H9 (cell line): Measurements from ENCODE around the gene PMM2. TPM values are rescaled to one million over a fixed set of nuclear protein-coding genes. Genes with fewer than 3 reads are reported as not detected.

Experiments
- DNase-seq: peaks from one replicate; pipeline ENCODE4 v3.0.0-alpha.2; 2017
- H2AFZ ChIP-seq: one replicate; pipeline ENCODE4 v1.6.1; 2013; ENCODE audit warnings: mild to moderate bottlenecking, low read length, control low read depth, moderate library complexity
- H2AK5ac ChIP-seq: 2 replicates; pipeline ENCODE4 v1.6.1; 2013; ENCODE audit warnings: low read length, control low read depth, mixed read lengths; ENCODE audit not compliant: insufficient read length
- H2BK120ac ChIP-seq: one replicate; pipeline ENCODE4 v1.6.1; 2013; ENCODE audit warnings: low read depth, mild to moderate bottlenecking, low read length, control low read depth, inconsistent platforms; ENCODE audit not compliant: poor library complexity, severe bottlenecking
- H2BK12ac ChIP-seq: 2 replicates; pipeline ENCODE4 v1.6.1; 2013; ENCODE audit warnings: low read length, control low read depth, mixed read lengths, low read depth; ENCODE audit not compliant: insufficient read length
- H2BK15ac ChIP-seq: 2 replicates; pipeline ENCODE4 v1.6.1; 2013; ENCODE audit warnings: low read depth, low read length, control low read depth
- H2BK20ac ChIP-seq: one replicate; pipeline ENCODE4 v1.6.1; 2013; ENCODE audit warnings: low read depth, mild to moderate bottlenecking, low read length, control low read depth, inconsistent platforms; ENCODE audit not compliant: poor library complexity, severe bottlenecking
- H2BK5ac ChIP-seq: 2 replicates; pipeline ENCODE4 v1.6.1; 2013; ENCODE audit warnings: low read length, control low read depth, mixed read lengths; ENCODE audit not compliant: insufficient read length
- H3K14ac ChIP-seq: 2 replicates; pipeline ENCODE4 v1.6.1; 2013; ENCODE audit warnings: low read length, control low read depth; ENCODE audit not compliant: insufficient read depth
- H3K18ac ChIP-seq: 2 replicates; pipeline ENCODE4 v1.6.1; 2013; ENCODE audit warnings: low read depth, mild to moderate bottlenecking, mixed read lengths, low read length, control low read depth; ENCODE audit not compliant: insufficient read length
- H3K23ac ChIP-seq: 2 replicates; pipeline ENCODE4 v1.6.1; 2013; ENCODE audit warnings: low read length, control low read depth, mixed read lengths, low read depth; ENCODE audit not compliant: insufficient read length
- H3K23me2 ChIP-seq: 2 replicates; pipeline ENCODE4 v1.6.1; 2013; ENCODE audit warnings: low read depth, mild to moderate bottlenecking, mixed read lengths, low read length, control low read depth; ENCODE audit not compliant: insufficient read length, poor library complexity, severe bottlenecking
- H3K27ac ChIP-seq: 2 replicates; pipeline ENCODE4 v1.5.1; 2013; ENCODE audit warnings: low read length, control low read depth, mixed read lengths, low read depth; ENCODE audit not compliant: insufficient read length
- H3K27me3 ChIP-seq: 2 replicates; pipeline ENCODE4 v1.6.1; 2013; ENCODE audit warnings: low read length, control low read depth, inconsistent platforms; ENCODE audit not compliant: insufficient read depth
- H3K4ac ChIP-seq: 2 replicates; pipeline ENCODE4 v1.6.1; 2013; ENCODE audit warnings: low read depth, mild to moderate bottlenecking, control low read depth, inconsistent platforms, low read length, moderate library complexity
- H3K4me1 ChIP-seq: 2 replicates; pipeline ENCODE4 v1.6.1; 2013; ENCODE audit warnings: low read length, control low read depth, inconsistent platforms; ENCODE audit not compliant: insufficient read depth
- H3K4me2 ChIP-seq: 2 replicates; pipeline ENCODE4 v1.6.1; 2013; ENCODE audit warnings: low read length, control low read depth, mixed read lengths; ENCODE audit not compliant: insufficient read length, insufficient read depth
- H3K56ac ChIP-seq: 2 replicates; pipeline ENCODE4 v1.6.1; 2013; ENCODE audit warnings: low read depth, mild to moderate bottlenecking, mixed read lengths, low read length, control low read depth; ENCODE audit not compliant: insufficient read length
- H3K79me1 ChIP-seq: 2 replicates; pipeline ENCODE4 v1.6.1; 2013; ENCODE audit warnings: low read depth, mild to moderate bottlenecking, moderate library complexity, low read length, control low read depth, inconsistent platforms; ENCODE audit not compliant: insufficient read depth, poor library complexity, severe bottlenecking
- H3K79me2 ChIP-seq: 2 replicates; pipeline ENCODE4 v1.6.1; 2013; ENCODE audit warnings: low read length, control low read depth, inconsistent platforms; ENCODE audit not compliant: insufficient read depth
- H3K9ac ChIP-seq: 2 replicates; pipeline ENCODE4 v1.6.1; 2013; ENCODE audit warnings: low read length, control low read depth, mixed read lengths; ENCODE audit not compliant: insufficient read length; ENCODE audit errors: extremely low read depth
- H3K9me3 ChIP-seq: one replicate; pipeline ENCODE4 v1.6.1; 2013; ENCODE audit warnings: low read depth, low read length, inconsistent platforms; ENCODE audit not compliant: control insufficient read depth
- H3T11ph ChIP-seq: one replicate; pipeline ENCODE4 v1.6.1; 2013; ENCODE audit warnings: mild to moderate bottlenecking, low read length, control low read depth, inconsistent platforms
- H4K20me1 ChIP-seq: one replicate; pipeline ENCODE4 v1.6.1; 2013; ENCODE audit not compliant: control insufficient read depth, insufficient read length, insufficient read depth
- H4K5ac ChIP-seq: 2 replicates; pipeline ENCODE4 v1.6.1; 2013; ENCODE audit warnings: low read depth, mild to moderate bottlenecking, mixed read lengths, low read length, control low read depth; ENCODE audit not compliant: insufficient read length
- H4K8ac ChIP-seq: replicated peaks from 2 replicates; pipeline ENCODE4 v1.6.1; 2013; ENCODE audit warnings: low read length, control low read depth, mixed read lengths, low read depth; ENCODE audit not compliant: insufficient read length
- H4K91ac ChIP-seq: 2 replicates; pipeline ENCODE4 v1.6.1; 2013; ENCODE audit warnings: low read depth, mild to moderate bottlenecking, moderate library complexity, mixed read lengths, low read length, control low read depth; ENCODE audit not compliant: insufficient read length
- H3K27ac Mint-ChIP-seq, 3 experiments: 2 replicates in 2 of 3; 3 replicates in 1 of 3; pipeline ENCODE4 v1.8.0; 2020 to 2021; ENCODE audit warnings: mixed read lengths in 3 of 3, mild to moderate bottlenecking in 1 of 3, moderate library complexity in 1 of 3
- H3K27me3 Mint-ChIP-seq: 2 replicates; pipeline ENCODE4 v1.8.0; 2021; ENCODE audit warnings: low read depth, mild to moderate bottlenecking, moderate library complexity, mixed read lengths
- H3K36me3 Mint-ChIP-seq, 3 experiments: 2 replicates in 2 of 3; 3 replicates in 1 of 3; pipeline ENCODE4 v1.8.0; 2020 to 2021; ENCODE audit warnings: low read depth in 3 of 3, mixed read lengths in 3 of 3; ENCODE audit not compliant: insufficient read depth in 1 of 3
- H3K4me1 Mint-ChIP-seq, 2 experiments: 2 replicates each; pipeline ENCODE4 v1.8.0; 2020; ENCODE audit warnings: mixed read lengths in 2 of 2
- H3K4me3 Mint-ChIP-seq, 2 experiments: 2 replicates in 1 of 2; 3 replicates in 1 of 2; pipeline ENCODE4 v1.8.0; 2020 to 2021; ENCODE audit warnings: mild to moderate bottlenecking in 2 of 2, mixed read lengths in 2 of 2, moderate library complexity in 1 of 2
- H3K9me3 Mint-ChIP-seq, 2 experiments: 2 replicates in 1 of 2; 3 replicates in 1 of 2; pipeline ENCODE4 v1.8.0; 2020; ENCODE audit warnings: mild to moderate bottlenecking in 2 of 2, mixed read lengths in 2 of 2, moderate library complexity in 1 of 2
- CTCF ChIP-seq: fragments of 200-600 bp; sonication (generic); conservative IDR thresholded peaks from 3 replicates; pipeline ENCODE4 v1.8.0; 2021; ENCODE audit warnings: antibody characterized with exemption, mild to moderate bottlenecking
- WGBS: extraction: QIAGEN DNeasy Blood & Tissue Kit; methylation state at CpG from one replicate; pipeline ENCODE4 v1.1.7; 2013; ENCODE audit warnings: missing lambda C conversion rate, low lambda C conversion rate, mixed read lengths; ENCODE audit not compliant: insufficient read length; ENCODE audit errors: extremely low coverage; 5-methylcytosine and 5-hydroxymethylcytosine counted together
- total RNA-seq: library from RNA; stranded (reverse); gene quantifications from 2 replicates; pipeline ENCODE4 v1.2.1, GENCODE V29; 2021

The PMM2 gene
- total RNA-seq, 1 experiment from 2014 or later = 82.7 TPM

- H3K4me1 Mint-ChIP-seq = peaks cover 13 to 14% of the 10 kb centered on the region in 2 experiments
- H3K4me2 ChIP-seq = no peak overlapping the region
- no peaks in the 10 kb centered on the region for H3K27me3 ChIP-seq
- H3K4ac ChIP-seq = no peak overlapping the region
- no peak overlapping the region for H3K27ac ChIP-seq
- H3T11ph ChIP-seq = no peak overlapping the region
- H4K20me1 ChIP-seq = no peaks in the 10 kb centered on the region
- no peak overlapping the region for H3K4me3 Mint-ChIP-seq
- no peak overlapping the region for H3K9ac ChIP-seq
- H3K18ac ChIP-seq = no peak overlapping the region
- H2BK15ac ChIP-seq = no peak overlapping the region
- no peak overlapping the region for H3K23ac ChIP-seq
- H3K23me2 ChIP-seq = no peaks in the 10 kb centered on the region
- no peaks in the 10 kb centered on the region; the same call in 1 of the 2 replicates for H3K27me3 Mint-ChIP-seq
- H3K79me1 ChIP-seq = no peaks in the 10 kb centered on the region
- H2AK5ac ChIP-seq = no peak overlapping the region
- no CpG with 5 or more reads among the region's 3 CpGs for WGBS
- no peaks in the 10 kb centered on the region; a peak in 1 of 7 replicates for H3K36me3 Mint-ChIP-seq
- no peak overlapping the region for H4K91ac ChIP-seq
- no peak overlapping the region for H2BK5ac ChIP-seq
- no peak for DNase-seq
- H3K9me3 ChIP-seq = no peaks in the 10 kb centered on the region
- H4K5ac ChIP-seq = no peak overlapping the region
- H3K9me3 Mint-ChIP-seq = no peaks in the 10 kb centered on the region
- no peak overlapping the region for H4K8ac ChIP-seq
- no peak overlapping the region for H3K14ac ChIP-seq
- no peaks in the 10 kb centered on the region for H3K4me1 ChIP-seq
- no peak overlapping the region for H2BK12ac ChIP-seq
- H2BK120ac ChIP-seq = no peak overlapping the region
- no peak overlapping the region for H2AFZ ChIP-seq
- TF ChIP-seq CTCF = no peak
- no peak overlapping the region for H3K27ac Mint-ChIP-seq
- no peak overlapping the region for H3K56ac ChIP-seq
- H3K79me2 ChIP-seq = no peaks in the 10 kb centered on the region
- H2BK20ac ChIP-seq = no peak overlapping the region
These were observed 34.6 kb upstream of the PMM2 start for GRCh38 chr16:8763083-8763482.
